KMS-11 (cell line): ENCODE results near the gene HS2ST1.

Source experiments
- H2AFZ ChIP-seq: fragments of 200-600 bp; sonication (generic); 2 replicates; pipeline ENCODE4 v1.6.1; 2016; ENCODE audit warnings: antibody characterized with exemption, mixed run types, low read depth
- H3K27ac ChIP-seq: fragments of 200-600 bp; sonication (generic); 2 replicates; pipeline ENCODE4 v1.6.1; 2016; ENCODE audit warnings: mild to moderate bottlenecking, mixed run types
- H3K27me3 ChIP-seq: fragments of 200-600 bp; sonication (generic); 2 replicates; pipeline ENCODE4 v1.6.1; 2017; ENCODE audit warnings: mild to moderate bottlenecking, low read depth, mixed run types, moderate library complexity; ENCODE audit not compliant: insufficient read depth
- H3K36me3 ChIP-seq: fragments of 200-600 bp; sonication (generic); 2 replicates; pipeline ENCODE4 v1.6.1; 2017; ENCODE audit warnings: mild to moderate bottlenecking, mixed run types; ENCODE audit not compliant: insufficient read depth
- H3K4me1 ChIP-seq: fragments of 200-600 bp; sonication (generic); 2 replicates; pipeline ENCODE4 v1.6.1; 2016; ENCODE audit warnings: mild to moderate bottlenecking, low read depth, mixed run types; ENCODE audit not compliant: poor library complexity, severe bottlenecking
- H3K4me2 ChIP-seq: fragments of 200-600 bp; sonication (generic); 2 replicates; pipeline ENCODE4 v1.7.0; 2016; ENCODE audit warnings: mild to moderate bottlenecking, mixed run types
- H3K4me3 ChIP-seq: fragments of 200-600 bp; sonication (generic); IDR thresholded peaks from 2 replicates; pipeline ENCODE4 v1.6.1; 2017; ENCODE audit warnings: low read depth, low read length, mixed read lengths; ENCODE audit not compliant: insufficient read depth
- H3K79me2 ChIP-seq: fragments of 200-600 bp; sonication (generic); 2 replicates; pipeline ENCODE4 v1.6.1; 2016; ENCODE audit warnings: low read depth, mixed run types; ENCODE audit not compliant: insufficient read depth
- H3K9ac ChIP-seq: fragments of 200-600 bp; sonication (generic); 2 replicates; pipeline ENCODE4 v1.6.1; 2016; ENCODE audit warnings: mild to moderate bottlenecking, mixed run types
- H4K20me1 ChIP-seq: fragments of 200-600 bp; sonication (generic); 2 replicates; pipeline ENCODE4 v1.6.1; 2016; ENCODE audit warnings: mild to moderate bottlenecking, mixed run types; ENCODE audit not compliant: insufficient read depth
- TF ChIP-seq, protein P1 (sequence below): fragments of 200-600 bp; sonication (generic); conservative IDR thresholded peaks from 2 replicates; pipeline ENCODE4 v1.6.1; 2017; ENCODE audit warnings: low read depth, mild to moderate bottlenecking, antibody characterized with exemption, low read length, moderate library complexity, mixed read lengths

The HS2ST1 gene

DNA sequence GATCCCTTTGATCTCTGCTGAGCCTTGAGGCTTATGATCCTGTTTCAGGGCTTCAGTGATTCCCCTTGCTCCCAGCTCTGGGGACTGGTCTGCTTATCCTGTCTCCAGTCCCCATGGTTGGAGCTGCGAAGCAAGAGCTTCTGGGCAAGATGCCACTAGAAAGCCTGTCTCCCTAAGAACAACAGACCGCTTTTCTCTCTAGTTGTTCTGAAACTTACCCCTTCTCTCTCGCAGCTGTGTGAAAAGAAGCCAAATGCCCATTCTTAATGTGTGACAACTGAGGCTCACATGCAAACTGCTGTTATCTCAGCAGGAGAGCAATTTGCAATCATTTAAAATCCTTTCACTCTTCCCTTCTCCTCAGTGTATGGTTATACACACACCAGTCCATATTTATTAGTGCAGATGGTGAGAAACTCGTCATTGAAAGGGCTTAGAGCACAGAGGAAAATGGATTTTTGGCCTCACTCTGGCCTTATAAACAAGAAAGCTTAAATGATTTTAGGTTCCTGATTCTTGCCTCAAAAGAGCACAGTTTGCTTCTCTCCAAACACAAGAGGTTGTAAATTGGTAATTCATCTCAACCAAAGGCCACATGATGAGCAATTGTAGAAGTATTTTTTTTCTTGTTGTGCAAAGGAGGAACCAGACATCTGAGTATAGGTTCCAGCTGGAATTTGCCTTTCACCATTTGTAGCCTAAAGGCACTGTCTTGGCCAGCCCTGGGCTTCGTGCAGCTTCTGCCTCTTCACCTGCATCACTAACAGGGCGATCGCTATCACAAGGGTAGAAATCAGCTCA, 235.0 kb downstream of the HS2ST1 start:
- Histone ChIP-seq H3K36me3 (no peaks in the 10 kb centered on the region), H4K20me1 (no peaks in the 10 kb centered on the region), H3K4me3 (no peak overlapping the region), H2AFZ (no peak overlapping the region), H3K9ac (no peak overlapping the region), H3K4me1 (no peaks in the 10 kb centered on the region), H3K4me2 (no peak overlapping the region), H3K27ac (no peak overlapping the region), H3K27me3 (no peaks in the 10 kb centered on the region), H3K79me2 (no peaks in the 10 kb centered on the region)
- TF ChIP-seq, protein P1, sequence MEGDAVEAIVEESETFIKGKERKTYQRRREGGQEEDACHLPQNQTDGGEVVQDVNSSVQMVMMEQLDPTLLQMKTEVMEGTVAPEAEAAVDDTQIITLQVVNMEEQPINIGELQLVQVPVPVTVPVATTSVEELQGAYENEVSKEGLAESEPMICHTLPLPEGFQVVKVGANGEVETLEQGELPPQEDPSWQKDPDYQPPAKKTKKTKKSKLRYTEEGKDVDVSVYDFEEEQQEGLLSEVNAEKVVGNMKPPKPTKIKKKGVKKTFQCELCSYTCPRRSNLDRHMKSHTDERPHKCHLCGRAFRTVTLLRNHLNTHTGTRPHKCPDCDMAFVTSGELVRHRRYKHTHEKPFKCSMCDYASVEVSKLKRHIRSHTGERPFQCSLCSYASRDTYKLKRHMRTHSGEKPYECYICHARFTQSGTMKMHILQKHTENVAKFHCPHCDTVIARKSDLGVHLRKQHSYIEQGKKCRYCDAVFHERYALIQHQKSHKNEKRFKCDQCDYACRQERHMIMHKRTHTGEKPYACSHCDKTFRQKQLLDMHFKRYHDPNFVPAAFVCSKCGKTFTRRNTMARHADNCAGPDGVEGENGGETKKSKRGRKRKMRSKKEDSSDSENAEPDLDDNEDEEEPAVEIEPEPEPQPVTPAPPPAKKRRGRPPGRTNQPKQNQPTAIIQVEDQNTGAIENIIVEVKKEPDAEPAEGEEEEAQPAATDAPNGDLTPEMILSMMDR = no peak

- Histone ChIP-seq H2AFZ (no peak overlapping the region), H4K20me1 (no peaks in the 10 kb centered on the region), H3K4me2 (no peak overlapping the region), H3K79me2 (no peaks in the 10 kb centered on the region), H3K36me3 (no peaks in the 10 kb centered on the region), H3K4me3 (no peak overlapping the region), H3K4me1 (peaks cover 4% of the 10 kb centered on the region), H3K27ac (no peak overlapping the region), H3K9ac (no peak overlapping the region), H3K27me3 (no peaks in the 10 kb centered on the region)
- TF ChIP-seq, protein P1 = no peak
Measured at GRCh38 chr1:87150143-87150542, 235.7 kb downstream of the HS2ST1 start.

- TF ChIP-seq, protein P1 = no peak
Measured at GRCh38 chr1:87151500-87152421, 237.3 kb downstream of the HS2ST1 start.

DNA sequence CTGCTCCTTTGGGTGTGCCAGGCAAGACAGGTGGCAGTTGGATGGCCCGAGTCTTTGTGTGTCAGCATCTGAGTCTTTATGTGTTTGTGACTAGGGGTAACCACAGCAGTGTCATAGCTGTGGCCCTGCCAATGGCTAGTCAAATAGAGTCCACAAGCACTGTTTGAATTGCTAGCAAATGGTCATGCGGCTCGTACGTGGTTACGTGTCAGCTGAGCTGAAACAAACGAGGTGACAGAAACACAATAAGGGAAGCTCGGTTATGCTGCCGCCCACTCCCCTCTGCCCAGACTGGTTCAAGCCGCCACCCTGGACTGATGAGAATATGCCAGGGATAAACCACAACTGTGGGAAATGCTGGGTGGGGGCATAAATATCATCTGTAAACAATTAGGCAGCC, 239.9 kb downstream of the HS2ST1 start:
- Histone ChIP-seq H3K4me1 (peaks cover 6% of the 10 kb centered on the region), H3K4me3 (no peak overlapping the region), H3K36me3 (no peaks in the 10 kb centered on the region), H3K27ac (no peak overlapping the region), H4K20me1 (no peaks in the 10 kb centered on the region), H2AFZ (no peak overlapping the region), H3K9ac (no peak overlapping the region), H3K4me2 (no peak overlapping the region), H3K27me3 (no peaks in the 10 kb centered on the region), H3K79me2 (no peaks in the 10 kb centered on the region)
- TF ChIP-seq, protein P1 = no peak

More at GRCh38 chr1:87151500-87152421, 237.3 kb downstream of the HS2ST1 start:
- H3K4me3 ChIP-seq = no peak overlapping the region
- H3K27me3 ChIP-seq = no peaks in the 10 kb centered on the region
- H3K9ac ChIP-seq = no peak overlapping the region
- H3K4me1 ChIP-seq = peaks cover 6% of the 10 kb centered on the region
- H3K36me3 ChIP-seq = no peaks in the 10 kb centered on the region
- no peak overlapping the region for H3K4me2 ChIP-seq
- no peak overlapping the region for H2AFZ ChIP-seq
- no peak overlapping the region for H3K27ac ChIP-seq
- no peaks in the 10 kb centered on the region for H4K20me1 ChIP-seq
- no peaks in the 10 kb centered on the region for H3K79me2 ChIP-seq
